ENCODE data around the gene PGBD1.

- TF ChIP-seq MAFF (IDR thresholded peaks at IDR 0.05; ENCODE audit: low read depth, low read length) (no peak), ATF2 (CRISPR knock-in tag; IDR thresholded peaks at IDR 0.05) (no peak), ATF3 (CRISPR knock-in tag; IDR thresholded peaks at IDR 0.05) (no peak), HDAC2 (CRISPR knock-in tag; IDR thresholded peaks at IDR 0.05) (no peak), NBN (conservative IDR thresholded peaks at IDR 0.05) (no peak), RFX5 (IDR thresholded peaks at IDR 0.05; ENCODE audit: low read depth, low read length) (no peak), ZNF576 (CRISPR knock-in tag; IDR thresholded peaks at IDR 0.05) (no peak), ZNF530 (CRISPR knock-in tag; IDR thresholded peaks at IDR 0.05; ENCODE audit: low read depth) (no peak)
Measured at GRCh38 chr6:28263922-28264321, 17.4 kb upstream of the PGBD1 start.

Data from HepG2 (cell line).